ENCODE data around the gene CT45A3.
"Not testable (repeated sequence)": the region's sequence is repeated elsewhere in the genome, so short reads cannot be mapped to it uniquely, and the experiment has no call there.

The CT45A3 gene

GRCh38 chrX:135768091-135768490 lies at the start of gene CT45A3:
CT45A3 (minus strand) TSS chrX:135768191; CDS start chrX:135764444, 3,747 bp downstream.
- H3K4me3 ChIP-seq (ENCODE audit: severe bottlenecking); H3K27me3 ChIP-seq (ENCODE audit: insufficient read depth, poor library complexity, severe bottlenecking); ATAC-seq (ENCODE audit: low read depth); DNase-seq (ENCODE audit: low spot score); H3K27ac ChIP-seq (ENCODE audit: poor library complexity, severe bottlenecking); H3K36me3 ChIP-seq (ENCODE audit: low read depth); H3K9me3 ChIP-seq (ENCODE audit: severe bottlenecking); H3K4me1 ChIP-seq (ENCODE audit: insufficient read depth, poor library complexity, severe bottlenecking): not testable (repeated sequence)

- not testable (repeated sequence) for ATAC-seq (ENCODE audit: low read depth); H3K4me3 ChIP-seq (ENCODE audit: severe bottlenecking); DNase-seq (ENCODE audit: low spot score); H3K9me3 ChIP-seq (ENCODE audit: severe bottlenecking); H3K36me3 ChIP-seq (ENCODE audit: low read depth); H3K27me3 ChIP-seq (ENCODE audit: insufficient read depth, poor library complexity, severe bottlenecking); H3K4me1 ChIP-seq (ENCODE audit: insufficient read depth, poor library complexity, severe bottlenecking); H3K27ac ChIP-seq (ENCODE audit: poor library complexity, severe bottlenecking)
Observed at GRCh38 chrX:135802687-135803086, 34.7 kb upstream of the CT45A3 start, which contains the start of gene CT45A6. CT45A6 (minus strand) TSS chrX:135802787; CDS start chrX:135798993, 3,794 bp downstream.

- not testable (repeated sequence) for DNase-seq (ENCODE audit: low spot score); H3K27ac ChIP-seq (ENCODE audit: poor library complexity, severe bottlenecking); H3K4me1 ChIP-seq (ENCODE audit: insufficient read depth, poor library complexity, severe bottlenecking); H3K27me3 ChIP-seq (ENCODE audit: insufficient read depth, poor library complexity, severe bottlenecking); H3K9me3 ChIP-seq (ENCODE audit: severe bottlenecking); H3K4me3 ChIP-seq (ENCODE audit: severe bottlenecking); H3K36me3 ChIP-seq (ENCODE audit: low read depth); ATAC-seq (ENCODE audit: low read depth)
Observed at GRCh38 chrX:135785403-135785802, 17.4 kb upstream of the CT45A3 start, which contains the start of gene CT45A5. CT45A5 (minus strand) TSS chrX:135785503; CDS start chrX:135781729, 3,774 bp downstream.

GRCh38 chrX:135744739-135745138 lies 23.3 kb downstream of the CT45A3 start:
- H3K36me3 ChIP-seq (ENCODE audit: low read depth); ATAC-seq (ENCODE audit: low read depth); H3K4me3 ChIP-seq (ENCODE audit: severe bottlenecking); H3K9me3 ChIP-seq (ENCODE audit: severe bottlenecking); H3K4me1 ChIP-seq (ENCODE audit: insufficient read depth, poor library complexity, severe bottlenecking); DNase-seq (ENCODE audit: low spot score); H3K27ac ChIP-seq (ENCODE audit: poor library complexity, severe bottlenecking); H3K27me3 ChIP-seq (ENCODE audit: insufficient read depth, poor library complexity, severe bottlenecking): not testable (repeated sequence)

- Histone ChIP-seq H3K27me3 (ENCODE audit: insufficient read depth, poor library complexity, severe bottlenecking) (no peaks in the 10 kb centered on the region), H3K9me3 (ENCODE audit: severe bottlenecking) (no peaks in the 10 kb centered on the region), H3K4me1 (ENCODE audit: insufficient read depth, poor library complexity, severe bottlenecking) (no peaks in the 10 kb centered on the region), H3K36me3 (ENCODE audit: low read depth) (no peaks in the 10 kb centered on the region), H3K4me3 (ENCODE audit: severe bottlenecking) (no peak overlapping the region), H3K27ac (ENCODE audit: poor library complexity, severe bottlenecking) (no peak overlapping the region)
- no peak for DNase-seq (ENCODE audit: low spot score)
- TF ChIP-seq CTCF (IDR thresholded peaks at IDR 0.05; ENCODE audit: poor library complexity, severe bottlenecking): no peak
- no peak for ATAC-seq (ENCODE audit: low read depth)
Observed at GRCh38 chrX:135741192-135741715, 26.7 kb downstream of the CT45A3 start.

GRCh38 chrX:135740681-135741149 lies 27.3 kb downstream of the CT45A3 start:
- DNase-seq (ENCODE audit: low spot score) (no peak), ATAC-seq (ENCODE audit: low read depth) (no peak)
- Histone ChIP-seq H3K27ac (ENCODE audit: poor library complexity, severe bottlenecking) (no peak overlapping the region), H3K4me1 (ENCODE audit: insufficient read depth, poor library complexity, severe bottlenecking) (no peaks in the 10 kb centered on the region), H3K4me3 (ENCODE audit: severe bottlenecking) (no peak overlapping the region), H3K9me3 (ENCODE audit: severe bottlenecking) (no peaks in the 10 kb centered on the region), H3K27me3 (ENCODE audit: insufficient read depth, poor library complexity, severe bottlenecking) (no peaks in the 10 kb centered on the region), H3K36me3 (ENCODE audit: low read depth) (no peaks in the 10 kb centered on the region)
- TF ChIP-seq CTCF (IDR thresholded peaks at IDR 0.05; ENCODE audit: poor library complexity, severe bottlenecking): peak; percentile 27

Measured in RWPE2 (cell line).